OCI-LY3 (cell line): ENCODE results near the gene HYAL1.
A peak's percentile ranks its signal among the peaks of the same experiment; 100 is the strongest.

Source experiments
- H2AFZ ChIP-seq: fragments of 200-600, 300-600 bp; shearing (Covaris generic); 2 replicates; pipeline ENCODE4 v1.6.0; 2014; ENCODE audit warnings: antibody characterized with exemption, low read depth, low read length
- H3K27ac ChIP-seq: fragments of 200-600, 300-600 bp; sonication (generic); 2 replicates; pipeline ENCODE4 v1.5.1; 2014; ENCODE audit warnings: mild to moderate bottlenecking, low read length, moderate library complexity, mixed read lengths
- H3K27me3 ChIP-seq: fragments of 200-600, 300-600 bp; sonication (generic); 2 replicates; pipeline ENCODE4 v1.6.1; 2014; ENCODE audit warnings: low read depth, low read length, mixed read lengths
- H3K36me3 ChIP-seq: fragments of 200-600, 300-600 bp; sonication (generic); replicated peaks from 2 replicates; pipeline ENCODE3; 2014; ENCODE audit warnings: low read depth, low read length, mixed read lengths
- H3K4me1 ChIP-seq: fragments of 300-600, 200-600 bp; sonication (generic); 2 replicates; pipeline ENCODE4 v1.6.1; 2014; ENCODE audit warnings: low read length, mixed read lengths
- H3K4me2 ChIP-seq: fragments of 200-600, 300-600 bp; sonication (generic); 2 replicates; pipeline ENCODE4 v1.6.1; 2014; ENCODE audit warnings: low read length, mixed read lengths
- H3K4me3 ChIP-seq: fragments of 300-600, 200-600 bp; sonication (generic); 2 replicates; pipeline ENCODE4 v1.5.1; 2014; ENCODE audit warnings: antibody characterized with exemption, mild to moderate bottlenecking, low read length, moderate library complexity
- H3K79me2 ChIP-seq: fragments of 300-600, 200-600 bp; shearing (Covaris generic); 2 replicates; pipeline ENCODE4 v1.6.1; 2014; ENCODE audit warnings: mild to moderate bottlenecking, low read length, mixed read lengths
- H3K9ac ChIP-seq: fragments of 300-600, 200-600 bp; shearing (Covaris generic); 2 replicates; pipeline ENCODE4 v1.6.0; 2014; ENCODE audit warnings: mild to moderate bottlenecking, low read length, moderate library complexity
- H3K9me3 ChIP-seq: fragments of 200-600, 300-600 bp; shearing (Covaris generic); 2 replicates; pipeline ENCODE4 v1.6.1; 2014; ENCODE audit warnings: low read length, mixed read lengths; ENCODE audit not compliant: insufficient read depth
- H4K20me1 ChIP-seq: fragments of 200-600, 300-600 bp; sonication (generic); 2 replicates; pipeline ENCODE4 v1.6.1; 2016; ENCODE audit warnings: low read length, mixed read lengths; ENCODE audit not compliant: insufficient read depth
- CTCF ChIP-seq: fragments of 200-600, 300-600 bp; sonication (generic); IDR thresholded peaks from 2 replicates; pipeline ENCODE4 v1.5.1; 2014; ENCODE audit warnings: antibody characterized with exemption, low read length, low read depth
- EZH2phosphoT487 ChIP-seq: fragments of 200-600 bp; shearing (Covaris generic); IDR thresholded peaks from 2 replicates; pipeline ENCODE4 v1.6.1; 2018; ENCODE audit warnings: antibody characterized with exemption, mixed run types, low read depth

HYAL1 gene

DNA sequence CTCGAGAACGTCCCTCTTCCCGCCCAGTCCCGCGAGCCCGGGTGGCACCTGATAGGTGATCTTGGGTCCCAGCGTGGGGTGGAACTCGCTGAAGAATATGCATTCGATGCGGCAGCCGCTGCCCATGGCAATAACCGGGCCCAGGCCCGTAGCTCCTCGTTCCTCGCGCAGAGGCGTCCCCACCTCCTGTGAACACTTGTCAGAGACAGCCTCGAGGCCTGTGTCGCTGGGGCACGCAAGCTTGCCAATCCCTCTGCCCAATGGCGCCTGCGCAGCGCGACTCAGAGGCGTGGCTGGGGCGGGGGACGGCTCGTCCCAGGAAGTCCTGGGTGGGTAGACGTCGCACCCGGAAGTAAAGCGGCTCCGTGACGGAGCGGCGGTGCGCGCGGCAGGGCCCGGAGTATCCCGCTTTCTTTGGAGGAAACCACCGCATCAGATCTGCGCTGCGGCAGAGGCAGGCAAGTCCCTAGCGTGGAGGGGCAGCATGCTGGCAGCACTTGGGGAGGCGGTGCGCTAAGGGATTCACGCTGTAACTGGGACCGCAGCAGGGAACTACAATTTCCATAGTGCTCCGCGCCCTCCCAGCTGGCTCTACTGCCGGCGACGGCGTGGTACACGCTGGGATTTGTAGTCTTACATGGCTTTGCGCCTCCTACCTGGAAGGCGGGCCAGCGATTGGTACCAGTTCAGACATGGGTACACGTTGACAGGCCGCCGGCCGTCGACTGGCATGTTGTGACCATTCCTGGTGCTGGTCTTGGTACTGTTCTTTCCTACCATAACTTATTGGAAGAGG is 47.4 kb upstream of the HYAL1 start, which contains the start of the genes CYB561D2 and NPRL2:
Gene CYB561D2, plus strand, starts transcription at position 336 of the 796 bp plus-strand sequence. CDS start 572 bp downstream, outside the sequence.
Gene NPRL2, minus strand, starts transcription at position 249 of the 796 bp plus-strand sequence. Its CDS starts 123 bp downstream, at position 126.
- Histone ChIP-seq H3K4me2 (peak within 1 kb of the TSS; percentile 87), H3K36me3 (peaks cover 19% of the 10 kb centered on the region), H4K20me1 (0 out of 2 replicates have a peak, but pooled peaks cover 2% of the 10 kb centered on the region), H3K9me3 (no peaks in the 10 kb centered on the region), H3K4me1 (peaks cover 18% of the 10 kb centered on the region), H3K9ac (peak within 1 kb of the TSS; percentile 78), H2AFZ (peak within 1 kb of the TSS; percentile 91), H3K79me2 (peaks cover 25% of the 10 kb centered on the region), H3K27ac (peak within 1 kb of the TSS; percentile 71), H3K4me3 (peak within 1 kb of the TSS; percentile 84), H3K27me3 (no peaks in the 10 kb centered on the region)
- TF ChIP-seq CTCF (no peak), EZH2phosphoT487 (no peak)

DNA sequence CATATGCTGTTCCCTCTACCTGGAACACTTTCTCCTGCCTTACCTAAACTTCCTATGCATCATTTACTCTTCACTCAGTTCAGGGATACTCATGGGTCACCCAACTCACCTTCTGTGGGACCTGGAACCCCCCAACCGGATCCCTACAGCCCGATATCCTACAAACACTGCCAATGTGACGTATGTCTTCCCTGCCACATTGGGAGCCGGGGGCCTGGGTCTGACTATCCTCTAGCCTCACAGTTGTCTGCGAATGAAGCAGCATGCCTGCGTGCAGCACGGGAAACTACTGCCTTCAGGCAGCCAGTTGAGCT is 46.8 kb upstream of the HYAL1 start:
- Histone ChIP-seq H3K9me3 (no peaks in the 10 kb centered on the region), H2AFZ (peak overlapping the region; percentile 91), H4K20me1 (no peaks in the 10 kb centered on the region), H3K79me2 (peaks cover 23% of the 10 kb centered on the region), H3K4me1 (peaks cover 18% of the 10 kb centered on the region), H3K27me3 (no peaks in the 10 kb centered on the region), H3K36me3 (peaks cover 20% of the 10 kb centered on the region), H3K27ac (peak overlapping the region; percentile 71), H3K4me3 (peak overlapping the region; percentile 84), H3K9ac (peak overlapping the region; percentile 78), H3K4me2 (peak overlapping the region; percentile 87)
- no peak for TF ChIP-seq CTCF
- TF ChIP-seq EZH2phosphoT487: no peak

GRCh38 chr3:50347187-50347813 is 43.9 kb upstream of the HYAL1 start:
- no peaks in the 10 kb centered on the region for H4K20me1 ChIP-seq
- TF ChIP-seq EZH2phosphoT487 (no peak), CTCF (peak; percentile 62)
- H3K36me3 ChIP-seq: peaks cover 7% of the 10 kb centered on the region
- peaks cover 23% of the 10 kb centered on the region for H3K79me2 ChIP-seq
- H3K4me3 ChIP-seq: no peak overlapping the region
- no peak overlapping the region for H3K27ac ChIP-seq
- no peak overlapping the region for H3K9ac ChIP-seq
- no peaks in the 10 kb centered on the region for H3K27me3 ChIP-seq
- no peaks in the 10 kb centered on the region for H3K9me3 ChIP-seq
- H3K4me2 ChIP-seq: no peak overlapping the region
- H3K4me1 ChIP-seq: peaks cover 18% of the 10 kb centered on the region
- no peak overlapping the region for H2AFZ ChIP-seq

GRCh38 chr3:50345586-50346234 is 42.3 kb upstream of the HYAL1 start, which contains the start of gene ZMYND10:
Gene ZMYND10, minus strand, starts transcription at chr3:50345732. Its CDS starts 153 bp downstream, at chr3:50345579.
- Histone ChIP-seq H3K27ac (no peak within 1 kb of the TSS), H3K9me3 (no peaks in the 10 kb centered on the region), H3K36me3 (peaks cover 7% of the 10 kb centered on the region), H4K20me1 (no peaks in the 10 kb centered on the region), H3K4me2 (no peak within 1 kb of the TSS), H2AFZ (no peak within 1 kb of the TSS), H3K4me1 (peaks cover 10% of the 10 kb centered on the region; the same call in 1 of the 2 replicates), H3K4me3 (no peak within 1 kb of the TSS), H3K79me2 (peaks cover 13% of the 10 kb centered on the region), H3K27me3 (no peaks in the 10 kb centered on the region), H3K9ac (no peak within 1 kb of the TSS)
- TF ChIP-seq CTCF: no peak
- no peak for TF ChIP-seq EZH2phosphoT487
